Measurements from ENCODE around the gene SH3GL2.

GRCh38 chr9:17594961-17595360 is 16.1 kb downstream of the SH3GL2 start:
- no peak for TF ChIP-seq CTCF (IDR thresholded peaks at IDR 0.05)
- TF ChIP-seq POLR2A (IDR thresholded peaks at IDR 0.05) = no peak
